Upper lobe of left lung (tissue), 6 donors: ENCODE data around the gene SMAD2. TPM values are rescaled to one million over a fixed set of nuclear protein-coding genes. Genes with fewer than 3 reads are reported as not detected.
A peak's percentile ranks its signal among the peaks of the same experiment; 100 is the strongest.
"Not testable (repeated sequence)": the region's sequence is repeated elsewhere in the genome, so short reads cannot be mapped to it uniquely, and the experiment has no call there.

ENCODE experiments used
- ATAC-seq, 2 donors: fragments of 200-7000 bp; cut with Tn5 transposase; one replicate each; pipeline ENCODE4 v1.9.1; 2022; ENCODE audit warnings: mild to moderate bottlenecking in 2 of 2, moderate library complexity in 2 of 2; ENCODE audit not compliant: low FRiP score in 2 of 2
- DNase-seq, 2 donors: peaks; one replicate each; pipeline ENCODE4 v3.0.0-alpha.2; 2019 to 2020
- H3K27ac ChIP-seq, 4 donors: fragments of 200-600 bp; sonication (generic); one replicate each; pipeline ENCODE4 v1.5.1; 2016 to 2019
- H3K27me3 ChIP-seq, 4 donors: fragments of 200-600 bp; sonication (generic); one replicate each; pipeline ENCODE4 v1.5.1; 2017 to 2019
- H3K36me3 ChIP-seq, 4 donors: fragments of 200-600 bp; sonication (generic); one replicate each; pipeline ENCODE4 v1.5.1; 2016 to 2019
- H3K4me1 ChIP-seq, 4 donors: fragments of 200-600 bp; sonication (generic); one replicate each; pipeline ENCODE4 v1.5.1; 2018 to 2019
- H3K4me3 ChIP-seq, 4 donors: fragments of 200-600 bp; sonication (generic); one replicate each; pipeline ENCODE4 v1.5.1; 2017 to 2019; ENCODE audit warnings: mild to moderate bottlenecking in 2 of 4, moderate library complexity in 1 of 4
- H3K9me3 ChIP-seq, 4 donors: fragments of 200-600 bp; sonication (generic); one replicate each; pipeline ENCODE4 v1.5.1; 2018 to 2019
- CTCF ChIP-seq, 6 experiments: fragments of 450-650 bp in 4 of 6; fragments of 200-600 bp in 2 of 6; sonication (generic) in 2 of 6; IDR thresholded peaks; one replicate each; pipeline ENCODE4 v1.5.1; 2016 to 2019; ENCODE audit warnings: antibody characterized with exemption in 6 of 6
- EP300 ChIP-seq, 4 donors: sonication (generic); formaldehyde crosslinking; IDR thresholded peaks; one replicate each; pipeline ENCODE4 v1.5.1; 2017; ENCODE audit warnings: antibody characterized with exemption in 4 of 4, control low read depth in 2 of 4
- POLR2A ChIP-seq, 4 donors: fragments of 450-650 bp; IDR thresholded peaks; one replicate each; pipeline ENCODE4 v1.5.1; 2016 to 2017; ENCODE audit warnings: antibody characterized with exemption in 4 of 4, mild to moderate bottlenecking in 2 of 4
- POLR2AphosphoS5 ChIP-seq, 2 donors: sonication (generic); formaldehyde crosslinking; IDR thresholded peaks; one replicate each; pipeline ENCODE4 v1.5.1; 2017; ENCODE audit warnings: antibody characterized with exemption in 2 of 2
- WGBS, 2 donors: methylation state at CpG; one replicate each; pipeline ENCODE4 v1.1.5; 2017 to 2018; 5-methylcytosine and 5-hydroxymethylcytosine counted together
- total RNA-seq, 6 donors: library from RNA; depleted of rRNA in 4 of 6; stranded (reverse); fragments of >200 nt in 4 of 6; gene quantifications; one replicate each; pipeline versions ENCODE4 v1.1.0 to v1.2.1, GENCODE V29; 2016 to 2021
- donor health status: DM: no; HTN: no; CAD: no; lungs with moderate emphysema.
- donor health status: DM: no; HTN: yes; CAD: no; lungs with severe emphysema.

Gene SMAD2
- total RNA-seq, 6 donors from 2014 or later = 52.1 to 151 (median 97.8) TPM

GRCh38 chr18:47968006-47968676 is 37.7 kb upstream of the SMAD2 start:
- peak; percentile 45 to 74 for ATAC-seq

GRCh38 chr18:47964053-47964452 is 33.6 kb upstream of the SMAD2 start:
- no peaks in the 10 kb centered on the region for H3K4me1 ChIP-seq
- no peak for ATAC-seq
- TF ChIP-seq POLR2A (IDR thresholded peaks at IDR 0.05) = no peak
- TF ChIP-seq CTCF (IDR thresholded peaks at IDR 0.05) = no peak
- TF ChIP-seq POLR2AphosphoS5 (IDR thresholded peaks at IDR 0.05) = no peak
- no peak for TF ChIP-seq EP300 (IDR thresholded peaks at IDR 0.05)
- peaks cover 0 to 17% (median 11%) of the 10 kb centered on the region in 4 donors for H3K9me3 ChIP-seq
- no peak overlapping the region for H3K27ac ChIP-seq
- no peak overlapping the region for H3K4me3 ChIP-seq
- no peaks in the 10 kb centered on the region for H3K36me3 ChIP-seq
- DNase-seq = no peak
- H3K27me3 ChIP-seq = no peaks in the 10 kb centered on the region
- WGBS, 2 donors = 77 to 86% methylated on average over 4 of the region's 4 CpGs

More at GRCh38 chr18:47968006-47968676, 37.7 kb upstream of the SMAD2 start:
- TF ChIP-seq EP300 (IDR thresholded peaks at IDR 0.05) (no peak), POLR2AphosphoS5 (IDR thresholded peaks at IDR 0.05) (no peak), CTCF (IDR thresholded peaks at IDR 0.05) (no peak), POLR2A (IDR thresholded peaks at IDR 0.05) (no peak)
- WGBS, 2 donors = 66 to 69% methylated on average over 9 of the region's 9 CpGs
- no peaks in the 10 kb centered on the region for H3K4me1 ChIP-seq
- DNase-seq = no peak
- no peak overlapping the region for H3K4me3 ChIP-seq
- H3K27ac ChIP-seq = no peak overlapping the region
- no peaks in the 10 kb centered on the region for H3K9me3 ChIP-seq
- H3K27me3 ChIP-seq = no peaks in the 10 kb centered on the region
- H3K36me3 ChIP-seq = no peaks in the 10 kb centered on the region

- not testable (repeated sequence) for DNase-seq, H3K4me3 ChIP-seq, H3K27ac ChIP-seq, H3K36me3 ChIP-seq, ATAC-seq, H3K4me1 ChIP-seq, H3K27me3 ChIP-seq
- peaks cover 0 to 17% (median 11%) of the 10 kb centered on the region in 4 donors for H3K9me3 ChIP-seq
- WGBS, 2 donors = 87 to 96% methylated on average over 7 of the region's 7 CpGs
Observed at GRCh38 chr18:47961003-47961402, 30.5 kb upstream of the SMAD2 start.

GRCh38 chr18:47953471-47953931 is 23.0 kb upstream of the SMAD2 start:
- peak in 1 of 2 donors; percentile 58 for DNase-seq
- peak; percentile 71 to 89 for ATAC-seq
- Histone ChIP-seq H3K27ac (no peak overlapping the region), H3K4me3 (no peak overlapping the region), H3K36me3 (no peaks in the 10 kb centered on the region), H3K9me3 (no peaks in the 10 kb centered on the region), H3K4me1 (no peaks in the 10 kb centered on the region), H3K27me3 (no peaks in the 10 kb centered on the region)
- no peak for TF ChIP-seq POLR2AphosphoS5 (IDR thresholded peaks at IDR 0.05)
- TF ChIP-seq POLR2A (IDR thresholded peaks at IDR 0.05) = no peak
- no peak for TF ChIP-seq EP300 (IDR thresholded peaks at IDR 0.05)
- no peak for TF ChIP-seq CTCF (IDR thresholded peaks at IDR 0.05)
- WGBS, 2 donors = 41 to 51% methylated on average over 6 of the region's 6 CpGs

GRCh38 chr18:47950511-47950910 is 20.1 kb upstream of the SMAD2 start:
- no peaks in the 10 kb centered on the region for H3K36me3 ChIP-seq
- no peaks in the 10 kb centered on the region for H3K4me1 ChIP-seq
- DNase-seq = no peak
- no peak overlapping the region for H3K4me3 ChIP-seq
- 70 to 84% methylated on average over 2 of the region's 2 CpGs for WGBS, 2 donors
- no peaks in the 10 kb centered on the region for H3K9me3 ChIP-seq
- H3K27me3 ChIP-seq = no peaks in the 10 kb centered on the region
- TF ChIP-seq POLR2AphosphoS5 (IDR thresholded peaks at IDR 0.05) (no peak), POLR2A (IDR thresholded peaks at IDR 0.05) (no peak), CTCF (IDR thresholded peaks at IDR 0.05) (no peak), EP300 (IDR thresholded peaks at IDR 0.05) (no peak)
- no peak for ATAC-seq
- no peak overlapping the region for H3K27ac ChIP-seq
